ENCODE data around the gene CCHCR1. TPM values are rescaled to one million over a fixed set of nuclear protein-coding genes. Genes with fewer than 3 reads are reported as not detected.

The CCHCR1 gene
- total and polyA plus RNA-seq, 2 of the 13 experiments (the other 11 are each of a cell fraction or from before 2014, with no cell fraction given): 14.6 to 28.2 TPM

DNA sequence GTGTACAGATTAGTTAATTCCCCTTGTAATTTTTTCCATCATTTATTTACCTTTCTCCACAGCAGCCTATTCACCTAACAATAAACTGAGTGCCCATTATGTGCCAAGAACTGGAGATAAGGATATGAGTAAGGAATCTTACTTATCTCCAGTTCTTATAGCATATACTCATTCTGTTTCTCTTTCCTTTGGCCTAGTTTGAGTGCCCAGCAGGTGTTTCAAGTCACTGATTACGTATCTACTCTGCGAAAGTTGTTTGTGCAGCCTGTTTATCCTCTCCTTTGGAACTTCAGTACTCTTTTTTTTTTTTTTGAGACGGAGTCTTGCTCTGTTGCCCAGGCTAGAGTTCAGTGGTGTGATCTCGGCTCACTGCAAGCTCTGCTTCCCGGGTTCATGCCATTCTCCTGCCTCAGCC, 30.2 kb upstream of the CCHCR1 start:
- no peak for ATAC-seq
- 91% methylated on average over 5 of the region's 5 CpGs for WGBS (ENCODE audit: low lambda C conversion rate)
- no peak for DNase-seq (ENCODE audit: low spot score)
- TF ChIP-seq, protein P1, sequence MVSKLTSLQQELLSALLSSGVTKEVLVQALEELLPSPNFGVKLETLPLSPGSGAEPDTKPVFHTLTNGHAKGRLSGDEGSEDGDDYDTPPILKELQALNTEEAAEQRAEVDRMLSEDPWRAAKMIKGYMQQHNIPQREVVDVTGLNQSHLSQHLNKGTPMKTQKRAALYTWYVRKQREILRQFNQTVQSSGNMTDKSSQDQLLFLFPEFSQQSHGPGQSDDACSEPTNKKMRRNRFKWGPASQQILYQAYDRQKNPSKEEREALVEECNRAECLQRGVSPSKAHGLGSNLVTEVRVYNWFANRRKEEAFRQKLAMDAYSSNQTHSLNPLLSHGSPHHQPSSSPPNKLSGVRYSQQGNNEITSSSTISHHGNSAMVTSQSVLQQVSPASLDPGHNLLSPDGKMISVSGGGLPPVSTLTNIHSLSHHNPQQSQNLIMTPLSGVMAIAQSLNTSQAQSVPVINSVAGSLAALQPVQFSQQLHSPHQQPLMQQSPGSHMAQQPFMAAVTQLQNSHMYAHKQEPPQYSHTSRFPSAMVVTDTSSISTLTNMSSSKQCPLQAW (CRISPR knock-in tag; IDR thresholded peaks at IDR 0.05): no peak
- TF ChIP-seq ZNF839 (CRISPR knock-in tag; IDR thresholded peaks at IDR 0.05; ENCODE audit: borderline replicate concordance) (no peak), ZNF605 (CRISPR knock-in tag; IDR thresholded peaks at IDR 0.05) (0 out of 2 replicates have a peak, but pooled peaks have one; percentile 33), ZZZ3 (CRISPR knock-in tag; IDR thresholded peaks at IDR 0.05; ENCODE audit: borderline replicate concordance) (no peak), SNAPC2 (CRISPR knock-in tag; IDR thresholded peaks at IDR 0.05) (no peak)
- no TSS peak for BruUV-seq (replicated peaks)
- Histone ChIP-seq H3K4me3 (replicated peaks in 1 of 3; ENCODE audit: insufficient read depth in 1 of 3, low read depth in 2 of 3, low read length in 3 of 3) (no peak overlapping the region), H3K9me3 (ENCODE audit: low read length) (no peaks in the 10 kb centered on the region), H3K27me3 (ENCODE audit: control insufficient read depth in 1 of 2, insufficient read depth in 2 of 2, low read length in 2 of 2) (no peaks in the 10 kb centered on the region), H3K36me3 (replicated peaks in 1 of 2; ENCODE audit: control insufficient read depth in 1 of 2, insufficient read depth in 2 of 2, low read length in 2 of 2) (0 out of 5 replicates have a peak, but pooled peaks cover 0 to 2% of the 10 kb centered on the region in 2 experiments), H2AFZ (ENCODE audit: low read length) (no peak overlapping the region), H3K9ac (ENCODE audit: insufficient read depth, low read depth, low read length) (no peak overlapping the region), H3K4me1 (ENCODE audit: insufficient read depth, low read length) (peaks cover 36% of the 10 kb centered on the region), H4K20me1 (ENCODE audit: insufficient read depth, low read length) (no peaks in the 10 kb centered on the region), H3K79me2 (ENCODE audit: insufficient read depth, low read length) (peaks cover 29% of the 10 kb centered on the region), H3K27ac (ENCODE audit: extremely low read length, insufficient read depth, low read length) (no peak overlapping the region), H3K4me2 (ENCODE audit: low read depth, low read length) (no peak overlapping the region)
- intact Hi-C loops (cut with micrococcal nuclease; ENCODE audit: unreplicated experiment) (no loop called here), in situ Hi-C loops (cut with HindIII; ENCODE audit: extremely low pct_ligation_motif_present, low pct_unique_long_range_greater_than_20kb) (no loop called here)
- ChIA-PET CTCF (ENCODE audit: low intra/inter-chr PET ratio, low total read pairs) (no interaction called here), POLR2A (interaction anchor here (1.6 to 1.8 kb wide), 2 partner anchors 29 to 42 kb away, joined by 3 to 5 read pairs; partner anchors contain the start of gene TCF19)
- no peak for FAIRE-seq

Measured in HepG2 (cell line).